ENCODE results near the gene ZC3H10. TPM values are rescaled to one million over a fixed set of nuclear protein-coding genes. Genes with fewer than 3 reads are reported as not detected.

ZC3H10 gene
- total and polyA plus RNA-seq, 2 experiments from 2014 or later: 2.7 to 5.4 TPM

- TF ChIP-seq REST (IDR thresholded peaks at IDR 0.05; ENCODE audit: unreplicated experiment) (no peak), EZH2phosphoT487 (IDR thresholded peaks at IDR 0.05; ENCODE audit: unreplicated experiment) (no peak), POLR2AphosphoS5 (IDR thresholded peaks at IDR 0.05; ENCODE audit: low read depth) (no peak), ZNF114 (CRISPR knock-in tag; IDR thresholded peaks at IDR 0.05) (no peak)
These were observed 47.3 kb downstream of the ZC3H10 start (continued) for GRCh38 chr12:56165369-56165768.

GRCh38 chr12:56169229-56169759 lies 51.2 kb downstream of the ZC3H10 start:
- no peaks in the 10 kb centered on the region for H3K9me3 Mint-ChIP-seq
- H3K36me3 Mint-ChIP-seq (ENCODE audit: low read depth): peaks cover 93% of the 10 kb centered on the region
- H3K4me3 Mint-ChIP-seq: no peak overlapping the region
- no peaks in the 10 kb centered on the region for H3K9me2 ChIP-seq (ENCODE audit: insufficient read depth)
- peaks cover 65% of the 10 kb centered on the region for H3K36me3 ChIP-seq (ENCODE audit: insufficient read depth)
- no peaks in the 10 kb centered on the region for H3K27me3 ChIP-seq (ENCODE audit: insufficient read depth)
- H3K4me1 ChIP-seq (ENCODE audit: insufficient read depth): no peaks in the 10 kb centered on the region
- TF ChIP-seq JUNB (IDR thresholded peaks at IDR 0.05; ENCODE audit: unreplicated experiment) (no peak), CREB1 (CRISPR knock-in tag; IDR thresholded peaks at IDR 0.05; ENCODE audit: low read depth) (no peak), REST (IDR thresholded peaks at IDR 0.05; ENCODE audit: unreplicated experiment) (no peak), ZNF114 (CRISPR knock-in tag; IDR thresholded peaks at IDR 0.05) (no peak), CTCF (conservative IDR thresholded peaks at IDR 0.05; ENCODE audit: low read depth in 2 of 2) (no peak), POLR2AphosphoS5 (IDR thresholded peaks at IDR 0.05; ENCODE audit: low read depth) (no peak), ZNF462 (CRISPR knock-in tag; IDR thresholded peaks at IDR 0.05) (no peak)
- H3K4me1 Mint-ChIP-seq: no peaks in the 10 kb centered on the region
- no peaks in the 10 kb centered on the region for H3K79me2 ChIP-seq (replicated peaks; ENCODE audit: insufficient read depth)
- ATAC-seq: no peak
- no peak overlapping the region for H3K4me3 ChIP-seq
- H3K4me2 ChIP-seq: no peak overlapping the region
- no peak overlapping the region; the same call in 1 of the 2 replicates for H3K27ac Mint-ChIP-seq
- H3F3A ChIP-seq (replicated peaks; ENCODE audit: low read depth): peaks cover 28% of the 10 kb centered on the region
- DNase-seq (ENCODE audit: low spot score): no peak
- no peak overlapping the region for H3K27ac ChIP-seq (ENCODE audit: low read depth)
- H4K20me1 ChIP-seq (replicated peaks; ENCODE audit: insufficient read depth): 0 out of 2 replicates have a peak, but pooled peaks cover 8% of the 10 kb centered on the region
- H3K27me3 Mint-ChIP-seq (ENCODE audit: insufficient read depth, low read depth, poor library complexity): peaks cover 7% of the 10 kb centered on the region
- H2AFZ ChIP-seq: no peak overlapping the region
